ENCODE data around the gene SLX9. TPM values are rescaled to one million over a fixed set of nuclear protein-coding genes. Genes with fewer than 3 reads are reported as not detected.

The SLX9 gene
- total RNA-seq, 1 donor from 2014 or later, result 83.4 TPM

DNA sequence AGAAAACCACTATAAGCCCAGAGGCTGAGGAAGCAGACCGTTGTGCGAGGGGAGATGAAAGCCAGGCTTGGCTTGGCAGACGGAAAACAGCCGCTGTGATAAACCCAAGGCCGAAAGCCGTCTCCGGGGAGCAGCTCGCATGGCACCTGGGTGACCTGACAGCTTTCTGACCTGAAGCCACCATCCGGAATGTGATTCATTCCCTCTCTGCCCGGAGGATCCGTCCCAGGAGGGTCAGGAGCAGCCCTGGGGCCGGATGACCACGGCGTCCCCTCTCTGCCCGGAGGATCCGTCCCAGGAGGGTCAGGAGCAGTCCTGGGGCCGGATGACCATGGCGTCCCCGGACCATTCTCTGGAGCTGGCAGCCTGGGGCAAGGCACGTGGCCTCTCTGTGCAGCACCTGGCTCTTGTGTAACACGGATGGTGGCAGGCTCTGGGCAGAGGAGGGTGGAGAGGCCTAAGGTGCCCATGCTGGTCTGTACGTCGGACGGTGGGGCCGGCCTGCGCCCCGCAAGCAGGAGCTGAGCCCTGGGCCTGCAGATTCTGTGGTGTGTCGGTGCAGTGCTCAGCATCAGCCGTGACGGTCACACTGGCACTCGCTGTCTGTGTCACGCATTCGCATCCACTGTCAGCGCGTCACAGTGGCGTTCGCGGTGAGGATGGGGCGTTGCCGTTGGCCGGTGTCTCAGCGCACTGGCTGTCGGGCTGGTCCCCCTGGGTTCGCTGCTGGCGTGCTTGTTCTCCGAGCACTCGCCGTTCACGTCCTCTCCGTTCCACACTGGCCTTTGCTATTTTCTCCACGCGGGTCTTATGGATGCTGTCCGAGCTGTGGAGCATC is 50.3 kb downstream of the SLX9 start:
- H3K27me3 Mint-ChIP-seq (ENCODE audit: insufficient read depth), result no peaks in the 10 kb centered on the region
- H3K36me3 Mint-ChIP-seq (ENCODE audit: low read depth), result no peaks in the 10 kb centered on the region
- no peak overlapping the region for H3K27ac Mint-ChIP-seq
- no peak overlapping the region for H3K4me3 Mint-ChIP-seq
- H3K4me1 Mint-ChIP-seq (ENCODE audit: low read depth), result no peaks in the 10 kb centered on the region
- no peak for DNase-seq (ENCODE audit: low spot score)
- no peaks in the 10 kb centered on the region for H3K9me3 Mint-ChIP-seq
- intact Hi-C loops (cut with micrococcal nuclease), result no loop called here

- H3K27ac Mint-ChIP-seq, result no peak overlapping the region
- no peaks in the 10 kb centered on the region for H3K36me3 Mint-ChIP-seq (ENCODE audit: low read depth)
- intact Hi-C loops (cut with micrococcal nuclease), result no loop called here
- H3K4me3 Mint-ChIP-seq, result no peak overlapping the region
- no peaks in the 10 kb centered on the region for H3K9me3 Mint-ChIP-seq
- H3K27me3 Mint-ChIP-seq (ENCODE audit: insufficient read depth), result no peaks in the 10 kb centered on the region
- no peaks in the 10 kb centered on the region for H3K4me1 Mint-ChIP-seq (ENCODE audit: low read depth)
- no peak for DNase-seq (ENCODE audit: low spot score)
These were observed 51.1 kb downstream of the SLX9 start for GRCh38 chr21:44990921-44991320.

GRCh38 chr21:44991538-44992483 is 52.0 kb downstream of the SLX9 start:
- H3K9me3 Mint-ChIP-seq, result no peaks in the 10 kb centered on the region
- no peaks in the 10 kb centered on the region for H3K4me1 Mint-ChIP-seq (ENCODE audit: low read depth)
- DNase-seq (ENCODE audit: low spot score), result no peak
- H3K36me3 Mint-ChIP-seq (ENCODE audit: low read depth), result no peaks in the 10 kb centered on the region
- no peak overlapping the region for H3K4me3 Mint-ChIP-seq
- H3K27me3 Mint-ChIP-seq (ENCODE audit: insufficient read depth), result no peaks in the 10 kb centered on the region
- H3K27ac Mint-ChIP-seq, result no peak overlapping the region
- intact Hi-C loops (cut with micrococcal nuclease), result no loop called here

DNA sequence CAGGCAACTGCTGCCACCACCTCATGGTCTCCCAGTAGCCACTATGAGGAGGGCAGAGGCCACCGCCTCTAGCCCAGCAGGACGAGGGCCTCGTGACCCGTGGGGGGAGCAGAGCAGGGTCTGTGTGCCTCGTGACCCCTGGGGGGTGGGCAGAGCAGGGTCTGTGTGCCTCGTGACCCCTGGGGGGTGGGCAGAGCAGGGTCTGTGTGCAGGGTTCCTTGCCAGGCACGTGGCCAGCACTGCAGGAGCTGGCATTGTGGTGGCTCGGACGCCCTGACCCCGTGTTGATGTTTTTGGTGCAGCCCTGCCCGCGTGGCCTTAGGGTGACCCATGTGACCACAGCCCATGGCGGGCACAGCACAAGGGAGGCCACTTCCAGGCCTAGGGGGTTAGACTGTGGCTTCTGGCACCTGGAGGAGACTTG is 52.8 kb downstream of the SLX9 start:
- H3K9me3 Mint-ChIP-seq, result no peaks in the 10 kb centered on the region
- intact Hi-C loops (cut with micrococcal nuclease), result no loop called here
- no peak overlapping the region for H3K27ac Mint-ChIP-seq

GRCh38 chr21:44993321-44994046 is 53.7 kb downstream of the SLX9 start:
- H3K9me3 Mint-ChIP-seq, result no peaks in the 10 kb centered on the region
- no peak for DNase-seq (ENCODE audit: low spot score)
- no peak overlapping the region for H3K4me3 Mint-ChIP-seq
- no peaks in the 10 kb centered on the region for H3K27me3 Mint-ChIP-seq (ENCODE audit: insufficient read depth)
- H3K4me1 Mint-ChIP-seq (ENCODE audit: low read depth), result no peaks in the 10 kb centered on the region
- no peaks in the 10 kb centered on the region for H3K36me3 Mint-ChIP-seq (ENCODE audit: low read depth)
- H3K27ac Mint-ChIP-seq, result no peak overlapping the region
- intact Hi-C loops (cut with micrococcal nuclease), result no loop called here

More for the DNA sequence above, 52.8 kb downstream of the SLX9 start:
- no peaks in the 10 kb centered on the region for H3K4me1 Mint-ChIP-seq (ENCODE audit: low read depth)
- H3K4me3 Mint-ChIP-seq, result no peak overlapping the region
- no peak for DNase-seq (ENCODE audit: low spot score)
- no peaks in the 10 kb centered on the region for H3K36me3 Mint-ChIP-seq (ENCODE audit: low read depth)
- H3K27me3 Mint-ChIP-seq (ENCODE audit: insufficient read depth), result no peaks in the 10 kb centered on the region

GRCh38 chr21:44994047-44994694 is 54.3 kb downstream of the SLX9 start:
- no peaks in the 10 kb centered on the region for H3K4me1 Mint-ChIP-seq (ENCODE audit: low read depth)
- intact Hi-C loops (cut with micrococcal nuclease), result no loop called here
- H3K27ac Mint-ChIP-seq, result no peak overlapping the region
- no peaks in the 10 kb centered on the region for H3K9me3 Mint-ChIP-seq
- no peaks in the 10 kb centered on the region for H3K36me3 Mint-ChIP-seq (ENCODE audit: low read depth)
- DNase-seq (ENCODE audit: low spot score), result no peak
- no peaks in the 10 kb centered on the region for H3K27me3 Mint-ChIP-seq (ENCODE audit: insufficient read depth)
- H3K4me3 Mint-ChIP-seq, result no peak overlapping the region

DNA sequence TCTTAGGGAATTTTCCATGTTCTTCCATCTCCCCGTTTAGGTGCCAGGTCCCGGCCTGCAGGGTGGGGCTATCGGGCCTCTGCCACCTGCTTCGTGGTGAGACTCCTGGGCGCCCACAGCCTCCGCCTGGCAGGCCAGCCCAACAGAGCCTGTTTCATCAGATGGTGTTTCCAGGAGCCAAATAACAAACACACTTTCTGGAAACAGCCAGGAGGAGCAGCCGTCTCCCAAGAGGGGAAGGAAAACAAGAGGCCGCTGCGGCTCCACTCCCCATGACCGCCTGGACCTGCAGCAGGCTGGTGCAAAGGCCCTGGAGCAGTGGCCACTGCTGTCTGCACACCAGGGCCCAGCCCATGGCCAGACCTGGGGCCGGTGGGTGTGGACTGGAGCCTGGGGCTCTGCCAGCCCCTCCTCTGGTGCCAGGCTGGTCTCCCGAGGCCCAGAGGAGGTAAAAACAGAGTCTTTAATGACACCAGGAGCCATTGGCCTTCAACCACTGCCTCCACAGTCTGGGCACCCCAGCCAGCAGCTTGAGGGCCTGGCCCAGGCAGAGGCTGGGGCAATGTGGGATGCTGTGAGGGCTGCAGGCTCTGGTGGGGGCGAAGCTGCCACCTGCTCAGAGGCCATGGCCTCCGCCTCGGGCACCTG is 55.0 kb downstream of the SLX9 start:
- no peak for DNase-seq (ENCODE audit: low spot score)
- intact Hi-C loops (cut with micrococcal nuclease), result no loop called here
- no peaks in the 10 kb centered on the region for H3K4me1 Mint-ChIP-seq (ENCODE audit: low read depth)
- no peaks in the 10 kb centered on the region for H3K36me3 Mint-ChIP-seq (ENCODE audit: low read depth)
- H3K4me3 Mint-ChIP-seq, result no peak overlapping the region
- no peaks in the 10 kb centered on the region for H3K27me3 Mint-ChIP-seq (ENCODE audit: insufficient read depth)
- H3K9me3 Mint-ChIP-seq, result no peaks in the 10 kb centered on the region
- H3K27ac Mint-ChIP-seq, result no peak overlapping the region

DNA sequence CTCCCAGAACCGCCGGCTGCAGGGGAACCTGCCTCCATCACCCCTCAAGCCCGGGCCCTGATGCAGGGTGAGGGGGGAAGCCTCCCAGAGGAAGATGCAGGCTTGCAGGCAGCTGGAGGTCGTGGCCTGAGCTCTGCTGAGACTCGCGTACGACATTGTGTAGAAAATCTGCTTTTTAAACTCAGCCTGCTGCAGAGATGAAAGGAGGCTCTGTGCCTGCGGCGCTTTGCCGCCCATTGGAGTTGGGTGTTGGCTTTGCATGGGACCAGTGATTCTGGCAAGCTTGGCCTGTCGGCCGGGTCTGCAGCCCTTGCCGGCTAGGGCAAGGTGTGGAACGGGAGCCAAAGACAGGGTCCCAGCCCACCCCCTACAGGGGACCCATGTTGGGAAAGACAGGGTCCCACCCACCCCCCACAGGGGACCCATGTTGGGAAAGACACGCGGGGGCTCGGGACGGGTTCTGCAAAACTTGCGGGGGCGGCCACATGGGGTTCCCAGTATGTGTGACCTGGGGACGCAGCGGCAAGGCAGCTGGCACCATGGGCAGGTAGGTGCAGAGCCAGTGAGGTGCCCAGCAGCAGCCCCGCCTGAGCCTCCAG is 55.6 kb downstream of the SLX9 start:
- Mint-ChIP-seq H3K4me1 (ENCODE audit: low read depth) (no peaks in the 10 kb centered on the region), H3K27me3 (ENCODE audit: insufficient read depth) (no peaks in the 10 kb centered on the region), H3K36me3 (ENCODE audit: low read depth) (no peaks in the 10 kb centered on the region), H3K27ac (no peak overlapping the region), H3K4me3 (no peak overlapping the region), H3K9me3 (no peaks in the 10 kb centered on the region)
- intact Hi-C loops (cut with micrococcal nuclease), result no loop called here
- DNase-seq (ENCODE audit: low spot score), result no peak

DNA sequence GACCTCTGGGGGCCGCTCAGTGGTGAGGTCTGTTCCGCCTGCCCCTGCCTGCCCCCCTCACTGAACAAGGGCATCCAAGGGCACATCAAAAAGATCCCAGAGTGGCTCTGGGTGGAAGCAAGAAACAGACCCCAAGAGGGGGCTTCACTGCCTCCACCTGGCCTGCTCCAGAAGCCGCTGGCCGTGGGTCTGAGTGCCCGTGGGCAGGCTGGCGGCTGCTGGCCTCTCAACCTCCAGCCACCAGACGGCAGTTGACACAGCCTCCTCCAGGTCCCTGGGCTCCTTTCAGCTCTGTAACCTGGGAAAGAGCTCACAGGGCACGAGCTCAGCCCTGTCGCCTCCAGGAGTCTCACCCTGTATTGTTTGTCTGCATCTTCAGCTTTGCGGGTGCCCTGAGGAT is 56.3 kb downstream of the SLX9 start:
- Mint-ChIP-seq H3K9me3 (no peaks in the 10 kb centered on the region), H3K27me3 (ENCODE audit: insufficient read depth) (no peaks in the 10 kb centered on the region), H3K4me1 (ENCODE audit: low read depth) (no peaks in the 10 kb centered on the region), H3K4me3 (no peak overlapping the region), H3K36me3 (ENCODE audit: low read depth) (no peaks in the 10 kb centered on the region), H3K27ac (no peak overlapping the region)
- intact Hi-C loops (cut with micrococcal nuclease), result no loop called here
- DNase-seq (ENCODE audit: low spot score), result no peak

DNA sequence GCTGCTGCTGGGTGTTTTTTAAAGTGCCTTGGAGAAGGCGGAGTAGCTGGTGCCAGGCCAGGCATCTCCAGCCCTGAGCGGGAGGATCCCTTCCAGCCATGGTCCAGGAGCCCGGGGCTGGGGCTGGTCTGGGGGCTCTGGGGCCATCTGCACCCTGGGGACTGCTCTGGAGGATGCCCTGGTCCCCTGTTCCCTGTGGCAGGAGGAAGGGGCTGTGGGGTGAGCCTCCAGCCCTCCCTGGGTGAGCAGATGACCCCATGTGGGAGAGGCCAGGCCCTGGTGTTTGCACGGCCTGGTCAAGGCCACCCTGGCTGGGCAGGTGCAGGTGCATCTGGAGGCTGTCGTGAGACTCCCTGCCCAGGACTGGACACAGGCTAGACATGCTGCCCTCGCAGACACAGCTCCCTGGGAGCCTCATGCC is 56.7 kb downstream of the SLX9 start:
- Mint-ChIP-seq H3K4me1 (ENCODE audit: low read depth) (no peaks in the 10 kb centered on the region), H3K4me3 (no peak overlapping the region), H3K9me3 (no peaks in the 10 kb centered on the region), H3K36me3 (ENCODE audit: low read depth) (no peaks in the 10 kb centered on the region), H3K27ac (no peak overlapping the region), H3K27me3 (ENCODE audit: insufficient read depth) (no peaks in the 10 kb centered on the region)
- intact Hi-C loops (cut with micrococcal nuclease), result no loop called here
- no peak for DNase-seq (ENCODE audit: low spot score)

GRCh38 chr21:44996983-44997936 is 57.4 kb downstream of the SLX9 start:
- Mint-ChIP-seq H3K4me1 (ENCODE audit: low read depth) (no peaks in the 10 kb centered on the region), H3K27ac (no peak overlapping the region), H3K27me3 (ENCODE audit: insufficient read depth) (no peaks in the 10 kb centered on the region), H3K4me3 (no peak overlapping the region), H3K9me3 (no peaks in the 10 kb centered on the region), H3K36me3 (ENCODE audit: low read depth) (no peaks in the 10 kb centered on the region)
- no peak for DNase-seq (ENCODE audit: low spot score)
- intact Hi-C loops (cut with micrococcal nuclease), result no loop called here
